IMR-90 (cell line): Measurements from ENCODE around the gene AKAP17A. TPM values are rescaled to one million over a fixed set of nuclear protein-coding genes. Genes with fewer than 3 reads are reported as not detected.

Experiments
- ATAC-seq: fragments of 200-7000 bp; cut with Tn5 transposase; 2 replicates; pipeline ENCODE4 v1.9.1; 2020; ENCODE audit warnings: low read depth, mild to moderate bottlenecking, moderate library complexity
- BruUV-seq: library from RNA; stranded (reverse); fragments of 400-500 nt; replicated peaks from 2 replicates; lab custom pipeline; 2021; lab: Mats Ljungman, UMichigan
- CTCF ChIA-PET: fragments of 300-600 bp; formaldehyde crosslinking; extraction: SDS; loops from one replicate; lab custom pipeline; 2021; ENCODE audit warnings: antibody characterized with exemption; lab: Yijun Ruan, JAX
- POLR2A ChIA-PET: fragments of 300-600 bp; sonication (Branson Sonifier 250); formaldehyde crosslinking; loops from one replicate; lab custom pipeline; 2022; ENCODE audit warnings: antibody characterized with exemption; ENCODE audit not compliant: unreplicated experiment; lab: Charles Lee
- DNase-seq: peaks from one replicate; pipeline ENCODE4 v3.0.0; 2013
- H2AFZ ChIP-seq: replicated peaks from 2 replicates; pipeline ENCODE3; 2013; ENCODE audit warnings: low read length, mild to moderate bottlenecking; ENCODE audit not compliant: poor library complexity
- H2AK5ac ChIP-seq: 2 replicates; pipeline ENCODE4 v1.6.1; 2013; ENCODE audit warnings: low read depth, low read length, inconsistent platforms
- H2AK9ac ChIP-seq: replicated peaks from 2 replicates; pipeline ENCODE3; 2013; ENCODE audit warnings: mild to moderate bottlenecking, low read depth, low read length, moderate library complexity; ENCODE audit not compliant: poor library complexity
- H2BK120ac ChIP-seq: 2 replicates; pipeline ENCODE4 v1.6.1; 2013; ENCODE audit warnings: low read depth, low read length, inconsistent platforms
- H2BK15ac ChIP-seq: 3 replicates; pipeline ENCODE4 v1.6.1; 2013; ENCODE audit warnings: low read depth, low read length, inconsistent platforms
- H2BK20ac ChIP-seq: 2 replicates; pipeline ENCODE4 v1.6.1; 2013; ENCODE audit warnings: low read depth, mild to moderate bottlenecking, inconsistent platforms, low read length, moderate library complexity
- H2BK5ac ChIP-seq: 2 replicates; pipeline ENCODE4 v1.6.1; 2013; ENCODE audit warnings: mild to moderate bottlenecking, low read depth, low read length, inconsistent platforms; ENCODE audit not compliant: poor library complexity, severe bottlenecking
- H3K14ac ChIP-seq: replicated peaks from 2 replicates; pipeline ENCODE4 v1.6.1; 2013; ENCODE audit warnings: low read depth, low read length, inconsistent platforms
- H3K18ac ChIP-seq: 2 replicates; pipeline ENCODE4 v1.6.1; 2013; ENCODE audit warnings: low read depth, low read length, control low read depth
- H3K23ac ChIP-seq: 2 replicates; pipeline ENCODE4 v1.6.1; 2013; ENCODE audit warnings: low read depth, low read length, inconsistent platforms
- H3K27ac ChIP-seq: 2 replicates; pipeline ENCODE4 v1.5.1; 2013; ENCODE audit warnings: mild to moderate bottlenecking, control low read depth, low read length; ENCODE audit not compliant: insufficient read depth
- H3K27me3 ChIP-seq: 2 replicates; pipeline ENCODE4 v1.6.1; 2013; ENCODE audit warnings: low read length; ENCODE audit not compliant: control insufficient read depth, insufficient read depth
- H3K36me3 ChIP-seq: 2 replicates; pipeline ENCODE4 v1.6.1; 2013; ENCODE audit warnings: low read length, mixed read lengths; ENCODE audit not compliant: control insufficient read depth, insufficient read depth
- H3K4ac ChIP-seq: 2 replicates; pipeline ENCODE4 v1.6.1; 2013; ENCODE audit warnings: low read depth, low read length, inconsistent platforms
- H3K4me1 ChIP-seq: 2 replicates; pipeline ENCODE4 v1.6.1; 2013; ENCODE audit warnings: low read length, mixed read lengths; ENCODE audit not compliant: control insufficient read depth, insufficient read depth
- H3K4me2 ChIP-seq: 2 replicates; pipeline ENCODE4 v1.6.1; 2013; ENCODE audit warnings: low read depth, mild to moderate bottlenecking, control low read depth, low read length, moderate library complexity
- H3K4me3 ChIP-seq: 2 replicates; pipeline ENCODE4 v1.5.1; 2013; ENCODE audit warnings: low read depth, mild to moderate bottlenecking, control low read depth, low read length, moderate library complexity; ENCODE audit not compliant: insufficient read depth
- H3K56ac ChIP-seq: 2 replicates; pipeline ENCODE4 v1.6.1; 2013; ENCODE audit warnings: low read length, inconsistent platforms; ENCODE audit not compliant: insufficient read depth; ENCODE audit errors: extremely low read depth
- H3K79me1 ChIP-seq, 2 experiments: 2 replicates each; pipeline ENCODE4 v1.6.1; 2013; ENCODE audit warnings: low read length in 2 of 2, inconsistent platforms in 1 of 2, low read depth in 1 of 2
- H3K9ac ChIP-seq: 2 replicates; pipeline ENCODE4 v1.6.1; 2013; ENCODE audit warnings: low read depth, low read length, control low read depth
- H3K9me1 ChIP-seq: 2 replicates; pipeline ENCODE4 v1.6.1; 2013; ENCODE audit warnings: low read length, inconsistent platforms; ENCODE audit not compliant: insufficient read depth
- H3K9me3 ChIP-seq: 2 replicates; pipeline ENCODE4 v1.6.1; 2013; ENCODE audit warnings: low read length; ENCODE audit not compliant: control insufficient read depth, insufficient read depth
- H4K20me1 ChIP-seq: 2 replicates; pipeline ENCODE4 v1.6.1; 2013; ENCODE audit warnings: low read length, inconsistent platforms; ENCODE audit not compliant: insufficient read depth
- H4K5ac ChIP-seq: 2 replicates; pipeline ENCODE4 v1.6.1; 2013; ENCODE audit warnings: mild to moderate bottlenecking, low read depth, low read length, control low read depth
- H4K8ac ChIP-seq, 2 experiments: 2 replicates each; pipeline ENCODE4 v1.6.1; 2013; ENCODE audit warnings: low read depth in 2 of 2, low read length in 2 of 2, control low read depth in 1 of 2, inconsistent platforms in 1 of 2
- H4K91ac ChIP-seq: 2 replicates; pipeline ENCODE4 v1.6.1; 2013; ENCODE audit warnings: low read depth, low read length, inconsistent platforms; ENCODE audit not compliant: insufficient read depth
- CHD1 ChIP-seq: IDR thresholded peaks from 2 replicates; pipeline ENCODE4 v1.6.1; 2012; ENCODE audit warnings: low read depth, low read length, improper control_type of control experiment
- FOS ChIP-seq: fragments of 150-350 bp; IDR thresholded peaks from 2 replicates; pipeline ENCODE4 v1.6.1; 2016; ENCODE audit warnings: low read depth, low read length
- MXI1 ChIP-seq: IDR thresholded peaks from 2 replicates; pipeline ENCODE4 v1.6.1; 2012; ENCODE audit warnings: low read depth, mild to moderate bottlenecking, low read length, moderate library complexity, borderline replicate concordance
- NFE2L2 ChIP-seq: fragments of 150-350 bp; IDR thresholded peaks from 2 replicates; pipeline ENCODE4 v1.6.1; 2016; ENCODE audit warnings: low read depth, mild to moderate bottlenecking, low read length
- POLR2A ChIP-seq: IDR thresholded peaks from 2 replicates; pipeline ENCODE4 v1.6.1; 2012; ENCODE audit warnings: mild to moderate bottlenecking, low read depth, low read length
- RAD21 ChIP-seq: IDR thresholded peaks from 2 replicates; pipeline ENCODE4 v1.6.1; 2012; ENCODE audit warnings: low read length, improper control_type of control experiment
- SMC3 ChIP-seq: fragments of 150-350 bp; IDR thresholded peaks from 2 replicates; pipeline ENCODE4 v1.6.1; 2016; ENCODE audit warnings: low read depth, mild to moderate bottlenecking, antibody characterized with exemption, low read length, moderate library complexity
- WGBS, 2 experiments: methylation state at CpG; one replicate each; pipeline versions ENCODE4 v1.1.5 to v1.1.7; 2013; ENCODE audit warnings: missing lambda C conversion rate in 2 of 2; ENCODE audit not compliant: insufficient read length in 1 of 2; ENCODE audit errors: extremely low coverage in 2 of 2; 5-methylcytosine and 5-hydroxymethylcytosine counted together
- dilution Hi-C: fragments of 300-500 bp; cut with HindIII; formaldehyde crosslinking; loops from one replicate; pipeline ENCODE4 v1.14.3; 2018; ENCODE audit warnings: low sequenced_read_pairs; ENCODE audit not compliant: unreplicated experiment
- in situ Hi-C: fragments of 300-500 bp; cut with MboI; formaldehyde crosslinking; loops from 3 replicates; pipeline ENCODE4 v1.14.3; 2019; ENCODE audit warnings: low sequenced_read_pairs, inconsistent platforms, mixed read lengths
- intact Hi-C: fragments of 100-400 bp; cut with micrococcal nuclease; formaldehyde crosslinking; loops from 2 replicates; pipeline ENCODE4 v1.10.0; 2022
- polyA plus RNA-seq, 3 experiments: library from polyadenylated mRNA; depleted of rRNA; stranded (reverse); fragments of >200 nt; gene quantifications; 2 replicates each; pipeline ENCODE4 v1.2.3, GENCODE V29; 2012; ENCODE audit warnings: low replicate concordance in 1 of 3
- total RNA-seq: library from RNA; depleted of rRNA; stranded (reverse); fragments of >200 nt; gene quantifications from 2 replicates; pipeline ENCODE4 v1.2.3, GENCODE V29; 2012

AKAP17A gene
- total and polyA plus RNA-seq, 2 of the 4 experiments (the other 2 are of a cell fraction): 9.0 to 23.7 TPM

DNA sequence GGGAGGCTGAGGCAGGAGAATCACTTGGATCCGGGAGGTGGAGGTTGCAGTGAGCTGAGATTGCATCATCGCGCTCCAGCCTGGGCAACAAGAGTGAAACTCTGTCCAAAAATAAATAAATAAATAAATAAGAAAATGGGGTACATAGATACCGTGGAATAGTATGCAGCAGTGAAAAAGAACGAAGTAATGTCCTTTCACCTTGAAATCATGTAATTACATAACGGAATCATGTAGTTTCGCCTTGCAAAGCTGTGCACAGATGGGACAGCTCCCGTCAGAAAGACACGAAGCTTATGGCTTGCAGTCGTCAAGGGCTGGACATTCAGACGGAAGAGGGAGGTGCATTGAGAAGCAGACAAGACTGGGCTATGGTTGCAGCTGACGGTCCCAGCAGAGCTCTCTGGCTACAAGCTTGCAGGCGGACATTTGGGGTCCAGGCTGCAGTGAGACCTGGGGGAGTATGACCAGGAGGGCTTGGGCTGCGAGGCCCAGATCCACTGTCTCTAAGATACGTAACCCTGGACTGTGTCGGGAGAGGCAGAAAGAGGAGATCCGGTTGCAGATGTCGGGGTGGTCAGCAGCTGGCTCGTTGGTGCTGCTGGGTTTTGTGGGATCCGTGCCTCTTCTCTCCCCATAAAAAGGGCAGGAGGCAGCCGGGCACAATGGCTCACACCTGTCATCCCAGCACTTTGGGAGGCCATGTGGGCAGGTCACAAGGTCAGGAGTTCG, 48.2 kb upstream of the AKAP17A start:
- Histone ChIP-seq H3K79me1 (no peaks in the 10 kb centered on the region), H2AFZ (no peak overlapping the region), H3K27me3 (no peaks in the 10 kb centered on the region), H3K9ac (no peak overlapping the region), H4K5ac (no peak overlapping the region), H3K4me2 (no peak overlapping the region), H3K9me1 (no peaks in the 10 kb centered on the region), H3K9me3 (peaks cover 9% of the 10 kb centered on the region), H3K4me3 (no peak overlapping the region), H3K23ac (no peak overlapping the region), H3K36me3 (no peaks in the 10 kb centered on the region), H2BK15ac (no peak overlapping the region), H2AK5ac (no peak overlapping the region), H2BK120ac (no peak overlapping the region), H4K91ac (no peak overlapping the region), H3K14ac (no peak overlapping the region), H2BK5ac (no peak overlapping the region), H2AK9ac (no peak overlapping the region), H4K20me1 (no peaks in the 10 kb centered on the region), H3K4ac (no peak overlapping the region), H4K8ac (no peak overlapping the region), H3K18ac (no peak overlapping the region), H3K27ac (no peak overlapping the region), H3K56ac (no peak overlapping the region), H3K4me1 (no peaks in the 10 kb centered on the region), H2BK20ac (no peak overlapping the region)
- TF ChIP-seq RAD21: no peak
- TF ChIP-seq CHD1: no peak
- no peak for TF ChIP-seq SMC3
- TF ChIP-seq FOS: no peak
- no peak for TF ChIP-seq NFE2L2
- TF ChIP-seq MXI1: no peak
- no peak for TF ChIP-seq POLR2A
- in situ Hi-C loops: no loop called here
- ATAC-seq (no peak), DNase-seq (no peak)
- BruUV-seq: no TSS peak
- intact Hi-C loops: no loop called here
- dilution Hi-C loops: no loop called here
- ChIA-PET CTCF (no interaction called here), POLR2A (no interaction called here)
- 77% methylated on average over 10 of the region's 22 CpGs; no CpG with 5 or more reads in 1 of the 2 experiments for WGBS, 2 experiments
